Loucy (cell line): Measurements from ENCODE around the gene ADARB2.

ENCODE experiments used
- H2AFZ ChIP-seq: fragments of 200-600 bp; sonication (generic); 2 replicates; pipeline ENCODE4 v1.6.0; 2016; ENCODE audit warnings: antibody characterized with exemption, mild to moderate bottlenecking, low read length, moderate library complexity
- H3F3A ChIP-seq: fragments of 200-600 bp; 2 replicates; pipeline ENCODE4 v1.6.0; 2016; ENCODE audit warnings: antibody characterized with exemption, low read depth, mild to moderate bottlenecking
- H3K27me3 ChIP-seq: fragments of 200-600 bp; sonication (generic); 2 replicates; pipeline ENCODE4 v1.6.1; 2014; ENCODE audit warnings: low read length, mild to moderate bottlenecking; ENCODE audit not compliant: insufficient read depth, poor library complexity, severe bottlenecking
- H3K36me3 ChIP-seq: fragments of 200-600 bp; sonication (generic); 2 replicates; pipeline ENCODE4 v1.6.1; 2016; ENCODE audit warnings: low read length; ENCODE audit not compliant: insufficient read depth
- H3K4me1 ChIP-seq: fragments of 200-600 bp; sonication (generic); 2 replicates; pipeline ENCODE4 v1.5.1; 2014; ENCODE audit warnings: low read length, mild to moderate bottlenecking; ENCODE audit not compliant: insufficient read depth, poor library complexity, severe bottlenecking
- H3K4me2 ChIP-seq: fragments of 200-600 bp; sonication (generic); 2 replicates; pipeline ENCODE4 v1.6.0; 2014; ENCODE audit warnings: antibody characterized with exemption, low read length, low read depth, mild to moderate bottlenecking; ENCODE audit not compliant: poor library complexity, severe bottlenecking
- H3K4me3 ChIP-seq: fragments of 200-600 bp; sonication (generic); 2 replicates; pipeline ENCODE4 v1.5.1; 2014; ENCODE audit warnings: low read length, mild to moderate bottlenecking, mixed read lengths; ENCODE audit not compliant: poor library complexity, severe bottlenecking
- H3K79me2 ChIP-seq: fragments of 200-600 bp; sonication (generic); 2 replicates; pipeline ENCODE4 v1.6.1; 2014; ENCODE audit warnings: low read length; ENCODE audit not compliant: insufficient read depth
- H3K9ac ChIP-seq: fragments of 200-600 bp; sonication (generic); 2 replicates; pipeline ENCODE4 v1.6.0; 2014; ENCODE audit warnings: mild to moderate bottlenecking, low read depth, low read length, moderate library complexity; ENCODE audit not compliant: poor library complexity, severe bottlenecking
- H3K9me2 ChIP-seq: fragments of 200-600 bp; sonication (generic); replicated peaks from 2 replicates; pipeline ENCODE4 v1.6.1; 2016; ENCODE audit warnings: low read depth, low read length, mixed read lengths
- H3K9me3 ChIP-seq: fragments of 200-600 bp; sonication (generic); 2 replicates; pipeline ENCODE4 v1.6.1; 2014; ENCODE audit warnings: mild to moderate bottlenecking, antibody characterized with exemption, low read length, low read depth; ENCODE audit not compliant: insufficient read depth
- H4K20me1 ChIP-seq: fragments of 200-600 bp; sonication (generic); 2 replicates; pipeline ENCODE4 v1.6.0; 2014; ENCODE audit warnings: antibody characterized with exemption, low read length, mild to moderate bottlenecking; ENCODE audit not compliant: insufficient read depth, poor library complexity, severe bottlenecking
- CTCF ChIP-seq: fragments of 200-600 bp; sonication (generic); conservative IDR thresholded peaks from 2 replicates; pipeline ENCODE4 v1.5.1; 2014; ENCODE audit warnings: mild to moderate bottlenecking, antibody characterized with exemption, low read length
- EZH2phosphoT487 ChIP-seq: fragments of 200-600 bp; IDR thresholded peaks from 2 replicates; pipeline ENCODE4 v1.6.1; 2018; ENCODE audit warnings: antibody characterized with exemption, mild to moderate bottlenecking, moderate library complexity, borderline replicate concordance

ADARB2 gene

GRCh38 chr10:1644191-1644711 is 93.1 kb downstream of the ADARB2 start:
- Histone ChIP-seq H3K9ac (no peak overlapping the region), H3K4me1 (no peaks in the 10 kb centered on the region), H2AFZ (no peak overlapping the region), H3K36me3 (no peaks in the 10 kb centered on the region), H3K9me2 (no peaks in the 10 kb centered on the region), H3K4me3 (no peak overlapping the region), H4K20me1 (no peaks in the 10 kb centered on the region), H3K79me2 (no peaks in the 10 kb centered on the region), H3F3A (no peaks in the 10 kb centered on the region), H3K4me2 (no peak overlapping the region), H3K27me3 (no peaks in the 10 kb centered on the region), H3K9me3 (no peaks in the 10 kb centered on the region)
- TF ChIP-seq EZH2phosphoT487 (no peak), CTCF (no peak)

- TF ChIP-seq EZH2phosphoT487 (no peak), CTCF (no peak)
- H3K79me2 ChIP-seq = no peaks in the 10 kb centered on the region
- no peaks in the 10 kb centered on the region for H3K9me2 ChIP-seq
- no peak overlapping the region for H3K4me3 ChIP-seq
- H3K4me2 ChIP-seq = no peak overlapping the region
- no peaks in the 10 kb centered on the region for H4K20me1 ChIP-seq
- H3K4me1 ChIP-seq = no peaks in the 10 kb centered on the region
- no peak overlapping the region for H3K9ac ChIP-seq
- H2AFZ ChIP-seq = no peak overlapping the region
- no peaks in the 10 kb centered on the region for H3F3A ChIP-seq
- H3K27me3 ChIP-seq = no peaks in the 10 kb centered on the region
- H3K36me3 ChIP-seq = no peaks in the 10 kb centered on the region
- H3K9me3 ChIP-seq = no peaks in the 10 kb centered on the region
These were observed 93.5 kb downstream of the ADARB2 start for GRCh38 chr10:1643908-1644179.

- no peak overlapping the region for H3K9ac ChIP-seq
- H3K4me3 ChIP-seq = no peak overlapping the region
- H3K4me2 ChIP-seq = no peak overlapping the region
- no peaks in the 10 kb centered on the region for H3K9me3 ChIP-seq
- H3K27me3 ChIP-seq = no peaks in the 10 kb centered on the region
- no peak overlapping the region for H2AFZ ChIP-seq
- no peaks in the 10 kb centered on the region for H3K4me1 ChIP-seq
- no peaks in the 10 kb centered on the region for H3K36me3 ChIP-seq
- no peaks in the 10 kb centered on the region for H3F3A ChIP-seq
- no peaks in the 10 kb centered on the region for H3K79me2 ChIP-seq
- H3K9me2 ChIP-seq = no peaks in the 10 kb centered on the region
- no peaks in the 10 kb centered on the region for H4K20me1 ChIP-seq
- TF ChIP-seq CTCF (no peak), EZH2phosphoT487 (no peak)
These were observed 94.0 kb downstream of the ADARB2 start for GRCh38 chr10:1643161-1643907.
